Cortex of kidney (tissue), 1 donor: ENCODE measurements around the gene TFRC.
"Not testable (repeated sequence)": the region's sequence is repeated elsewhere in the genome, so short reads cannot be mapped to it uniquely, and the experiment has no call there.

Source experiments
- DNase-seq: peaks from one replicate; lab custom pipeline; 2025; lab: John Stamatoyannopoulos, UW

TFRC gene

DNA sequence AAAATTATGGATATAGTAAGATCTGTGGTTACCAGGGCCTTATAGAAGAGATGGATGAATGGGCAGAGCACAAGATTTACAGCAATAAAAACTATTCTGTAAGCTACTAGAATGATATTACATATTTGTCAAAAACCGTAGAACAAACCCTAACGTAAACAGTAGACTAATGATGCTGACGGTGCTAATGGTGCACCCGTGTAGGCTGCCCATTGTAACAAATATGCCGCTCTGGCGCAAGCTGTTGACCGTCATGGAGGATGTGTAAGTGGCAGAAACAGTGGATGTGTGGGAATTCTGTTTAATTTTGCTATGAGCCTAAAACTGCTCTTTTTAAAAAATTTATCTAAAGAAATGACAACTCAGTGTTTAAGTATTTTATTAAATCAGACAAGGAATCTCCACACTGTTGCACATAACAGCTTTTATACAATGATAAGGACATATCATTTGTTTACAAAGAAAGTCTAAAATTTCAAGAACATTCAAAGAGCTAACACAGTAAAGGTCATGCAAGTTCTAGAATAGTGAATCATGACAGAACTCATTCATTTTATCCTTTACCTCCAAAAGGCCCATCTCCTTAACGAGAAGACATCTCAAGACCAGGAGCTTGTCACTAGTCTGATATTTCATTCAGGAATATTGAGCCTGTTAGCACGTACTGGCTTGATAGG lies 32.8 kb downstream of the TFRC start:
- DNase-seq, result no peak

- no peak for DNase-seq
Measured at GRCh38 chr3:196047391-196048030, 34.4 kb downstream of the TFRC start.

GRCh38 chr3:196044513-196044912 lies 37.4 kb downstream of the TFRC start:
- no peak for DNase-seq

GRCh38 chr3:196042673-196043072 lies 39.2 kb downstream of the TFRC start:
- DNase-seq, result no peak

DNA sequence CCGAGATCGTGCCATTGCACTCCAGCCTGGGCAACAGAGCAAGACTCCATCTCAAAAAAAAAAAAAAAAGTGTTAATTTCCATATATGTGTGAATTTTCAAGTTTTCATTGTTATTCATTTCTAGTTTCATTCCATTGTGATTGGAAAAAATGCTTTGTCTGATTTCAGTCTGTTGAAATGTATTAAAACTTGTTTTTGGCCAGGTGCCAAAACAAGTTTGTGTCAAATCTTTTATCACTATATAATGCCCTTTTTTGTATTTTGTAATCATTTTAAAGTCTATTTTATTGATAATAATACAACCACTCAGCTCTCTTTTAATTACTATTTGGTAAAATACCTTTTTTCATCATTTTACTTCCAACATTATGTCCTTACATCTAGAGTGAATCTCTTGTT lies 42.5 kb downstream of the TFRC start:
- no peak for DNase-seq

- not testable (repeated sequence) for DNase-seq
Measured at GRCh38 chr3:196026059-196026458, 55.8 kb downstream of the TFRC start.

GRCh38 chr3:196024968-196025367 lies 56.9 kb downstream of the TFRC start:
- DNase-seq, result no peak

GRCh38 chr3:196023947-196024346 lies 57.9 kb downstream of the TFRC start:
- DNase-seq, result no peak

GRCh38 chr3:196022499-196022878 lies 59.4 kb downstream of the TFRC start:
- DNase-seq, result not testable (repeated sequence)

- no peak for DNase-seq
Measured at GRCh38 chr3:196020373-196020772, 61.5 kb downstream of the TFRC start.

GRCh38 chr3:196019576-196019975 lies 62.3 kb downstream of the TFRC start:
- not testable (repeated sequence) for DNase-seq

GRCh38 chr3:196018159-196018558 lies 63.7 kb downstream of the TFRC start:
- not testable (repeated sequence) for DNase-seq

DNA sequence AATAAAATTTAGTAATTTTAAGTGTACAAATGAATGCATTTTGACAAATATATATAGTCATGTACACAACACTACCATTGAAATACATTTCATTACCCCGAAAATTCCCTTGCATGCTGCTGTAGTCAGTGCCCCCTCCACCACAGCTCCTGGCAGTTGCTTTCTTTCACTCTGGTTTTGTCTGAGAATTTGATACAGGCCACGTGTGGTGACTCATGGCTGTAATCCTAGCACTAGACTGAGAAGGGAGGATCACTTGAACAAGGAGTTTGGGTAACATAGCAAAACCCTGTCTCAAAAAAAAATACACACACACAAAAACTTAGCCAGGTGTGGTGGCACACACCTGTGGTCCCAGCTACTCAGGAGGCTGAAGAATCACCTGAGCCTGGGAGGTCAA lies 65.4 kb downstream of the TFRC start:
- no peak for DNase-seq

DNA sequence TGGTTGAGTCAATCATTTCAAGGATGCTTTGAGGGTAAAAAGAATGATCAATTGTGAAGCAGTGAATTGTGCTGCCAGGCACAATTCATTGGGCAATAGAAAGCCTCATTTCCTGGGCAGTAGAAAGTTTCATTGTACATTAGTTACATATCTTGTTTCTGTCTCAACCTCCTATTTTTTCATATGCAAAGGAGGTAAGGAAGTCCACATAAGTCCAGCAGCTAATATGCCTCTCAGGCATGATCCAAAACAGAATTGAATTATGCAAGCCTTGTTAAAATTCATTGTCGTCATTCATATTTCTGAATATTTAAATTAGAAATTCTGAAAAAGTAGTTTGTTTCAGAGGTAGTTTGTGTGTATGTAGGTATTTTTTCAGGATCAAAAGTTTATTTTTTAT lies 65.8 kb downstream of the TFRC start:
- DNase-seq, result no peak

GRCh38 chr3:196013587-196014487 lies 68.1 kb downstream of the TFRC start:
- DNase-seq, result no peak

DNA sequence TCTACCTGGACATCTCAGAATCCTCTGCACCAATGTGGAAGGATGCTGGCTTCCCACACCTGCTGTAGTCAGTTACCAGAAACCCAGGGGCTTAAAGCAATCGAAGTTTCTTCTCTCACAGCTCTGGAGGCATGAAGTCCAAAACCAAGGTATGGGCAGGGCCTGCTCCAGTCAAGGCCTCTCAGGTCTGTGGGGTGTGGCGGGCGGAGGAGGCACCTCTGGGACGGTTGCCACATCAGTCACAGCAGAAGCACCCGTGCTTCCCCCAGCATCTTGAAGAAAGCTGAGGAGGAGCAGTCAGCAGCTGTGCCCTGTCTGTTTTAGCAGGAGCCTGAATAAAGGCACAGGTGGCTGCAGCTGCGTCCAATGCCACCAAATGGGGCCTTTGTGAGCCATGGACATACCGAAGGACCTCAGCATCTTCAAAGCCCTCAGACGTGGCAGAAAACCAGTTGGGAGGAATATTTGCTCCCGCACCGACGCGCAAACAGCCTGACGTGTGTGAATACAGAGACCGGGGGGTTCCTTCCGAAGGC lies 68.9 kb downstream of the TFRC start:
- DNase-seq, result no peak

DNA sequence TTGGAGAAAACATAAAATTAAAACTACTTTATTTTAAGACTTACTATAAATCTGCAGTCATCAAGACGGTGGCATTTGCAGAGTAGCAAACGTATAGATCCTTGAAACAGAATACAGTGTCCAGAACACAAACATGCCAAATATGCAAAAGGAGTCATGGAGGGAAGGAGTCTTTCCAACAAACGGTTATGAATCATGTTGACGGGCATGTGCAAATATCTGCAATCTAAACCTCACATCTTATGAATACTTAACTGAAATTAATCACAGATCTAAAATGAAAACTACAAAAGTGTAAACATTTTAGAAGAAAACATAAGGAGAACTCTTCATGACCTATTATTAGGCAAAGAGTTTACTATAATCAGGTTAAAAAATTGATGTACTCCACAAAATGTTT lies 69.4 kb downstream of the TFRC start:
- DNase-seq, result no peak

- DNase-seq, result no peak
Measured at GRCh38 chr3:196009456-196009855, 72.4 kb downstream of the TFRC start.

GRCh38 chr3:196008929-196009328 lies 73.0 kb downstream of the TFRC start:
- DNase-seq, result no peak

DNA sequence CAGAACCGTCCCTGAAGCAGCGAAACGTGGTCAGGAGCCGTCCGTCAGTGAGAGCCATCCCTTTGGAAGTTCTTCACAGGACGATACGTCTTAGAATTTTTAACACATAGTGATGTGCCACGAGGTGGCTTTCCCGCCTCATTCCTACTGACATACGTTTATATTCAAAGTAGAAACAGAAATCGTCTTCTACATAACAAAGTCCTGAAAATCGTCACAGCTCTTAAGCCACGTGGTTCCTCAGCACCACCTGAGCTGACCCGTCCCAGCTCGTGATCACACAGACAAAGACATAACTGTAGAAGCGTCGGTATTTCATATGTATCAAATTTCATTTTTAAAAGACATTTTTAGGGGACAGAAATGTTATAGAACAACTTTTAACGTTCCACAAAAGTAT lies 73.5 kb downstream of the TFRC start:
- no peak for DNase-seq

DNA sequence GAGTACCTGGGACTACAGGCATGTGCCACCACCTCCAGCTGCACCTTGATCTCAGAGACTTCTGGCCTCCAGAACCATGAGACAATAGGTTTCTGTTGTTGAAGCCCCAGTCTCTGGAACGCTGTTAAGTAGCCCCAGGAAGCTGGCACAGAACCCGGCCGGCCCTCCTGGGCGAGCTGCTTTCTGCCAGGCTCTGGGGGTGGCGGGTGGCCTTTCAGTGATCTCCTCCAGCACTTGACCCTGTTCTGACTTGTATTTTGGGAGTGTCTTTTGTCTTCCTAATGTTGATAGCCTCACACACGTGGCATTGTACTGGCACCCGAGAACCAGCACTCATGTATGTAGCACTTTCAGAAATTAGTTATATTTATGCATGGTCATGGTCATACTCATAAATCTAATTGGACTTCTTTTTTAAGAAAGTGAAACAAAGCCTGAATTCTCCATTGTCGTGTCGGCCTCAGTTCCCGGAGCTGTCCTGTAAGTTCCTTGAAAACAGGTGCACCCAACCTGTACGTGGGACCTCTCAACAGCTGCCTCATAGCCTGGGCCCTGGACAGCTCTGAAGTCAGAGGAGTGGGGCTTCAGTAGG lies 74.0 kb downstream of the TFRC start:
- no peak for DNase-seq

GRCh38 chr3:196005338-196005737 lies 76.6 kb downstream of the TFRC start:
- not testable (repeated sequence) for DNase-seq
